HG02884 (cell line): Measurements from ENCODE around the gene CRYBG1.

Source experiments
- ATAC-seq: cut with Tn5 transposase; IDR thresholded peaks from one replicate; pipeline ENCODE4 v1.9.1; 2021; ENCODE audit warnings: mild to moderate bottlenecking, moderate library complexity; ENCODE audit not compliant: unreplicated experiment

Gene CRYBG1

GRCh38 chr6:106456756-106457155, 96.2 kb downstream of the CRYBG1 start:
- no peak for ATAC-seq

- ATAC-seq: no peak
Observed at GRCh38 chr6:106458021-106458986, 97.8 kb downstream of the CRYBG1 start.

- ATAC-seq: no peak
Observed at GRCh38 chr6:106460481-106460880, 100.0 kb downstream of the CRYBG1 start.

DNA sequence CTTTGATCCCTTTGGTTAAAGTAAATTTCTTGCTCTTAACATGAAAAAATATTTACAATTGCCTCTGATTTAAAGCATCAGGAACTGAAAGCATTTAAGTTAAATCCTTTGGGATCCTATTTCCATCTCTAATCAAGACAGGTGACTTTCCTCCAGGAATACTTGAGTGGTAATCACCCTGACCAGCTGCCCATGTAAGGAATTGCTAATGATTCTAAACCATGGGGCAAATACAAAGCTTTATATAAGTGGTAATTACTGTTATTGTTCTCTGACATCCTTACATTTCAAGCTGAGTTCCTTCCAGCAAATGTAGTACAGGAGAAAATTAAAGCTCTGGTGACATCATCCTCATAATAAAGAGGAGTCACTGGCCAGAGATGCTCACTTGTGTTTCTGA, 100.6 kb downstream of the CRYBG1 start:
- ATAC-seq: no peak

DNA sequence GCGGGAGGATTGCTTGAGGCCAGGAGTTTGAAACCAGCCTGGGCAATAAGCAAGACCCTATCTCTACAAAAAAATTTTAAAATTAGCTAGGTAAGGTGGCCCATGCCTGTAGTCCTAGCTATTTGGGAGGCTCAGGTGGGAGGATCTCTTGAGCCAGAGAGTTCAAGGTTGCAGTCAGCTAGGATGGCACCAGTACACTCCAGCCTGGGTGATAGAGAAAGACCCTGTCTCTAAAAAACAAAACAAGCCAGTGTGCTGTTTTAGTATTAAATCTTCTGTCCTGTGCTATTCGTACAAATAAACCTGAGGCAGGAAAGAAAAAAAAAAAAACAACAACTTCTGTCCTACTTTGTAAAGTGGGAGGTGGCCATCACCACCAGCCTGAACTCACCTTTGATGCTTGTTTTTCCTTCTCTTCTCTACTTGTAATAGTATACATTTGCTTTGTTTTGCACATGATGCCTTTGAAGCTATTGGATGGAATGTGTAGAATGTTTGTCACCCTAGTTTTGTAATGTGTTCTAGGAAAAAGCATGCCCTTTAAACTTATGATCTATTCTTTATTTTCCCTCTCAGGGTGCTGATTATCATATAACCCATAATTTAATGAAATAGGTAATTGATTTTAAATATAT, 102.5 kb downstream of the CRYBG1 start:
- no peak for ATAC-seq

GRCh38 chr6:106466211-106466610, 105.7 kb downstream of the CRYBG1 start:
- ATAC-seq: no peak

GRCh38 chr6:106468935-106469334, 108.4 kb downstream of the CRYBG1 start:
- ATAC-seq: no peak

DNA sequence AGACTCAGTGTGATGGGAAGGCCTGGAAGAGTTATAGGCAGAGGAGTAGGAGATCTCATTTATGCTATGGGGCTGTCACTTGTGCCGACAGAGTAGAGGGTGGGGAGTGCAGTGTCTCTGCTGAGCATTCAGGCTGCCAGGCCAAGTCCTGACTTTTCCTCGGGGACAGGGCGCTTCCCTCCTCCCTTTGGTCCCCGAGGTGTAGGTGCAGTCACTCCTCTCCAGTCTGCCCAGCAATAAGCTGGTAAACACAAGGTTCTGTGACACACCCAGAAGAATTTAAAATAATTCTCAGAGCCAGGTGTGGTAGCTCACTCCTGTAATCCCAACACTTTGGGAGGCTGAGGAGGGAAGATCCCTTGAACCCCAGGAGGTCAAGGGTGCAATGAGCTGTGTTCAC, 109.4 kb downstream of the CRYBG1 start:
- ATAC-seq: no peak

DNA sequence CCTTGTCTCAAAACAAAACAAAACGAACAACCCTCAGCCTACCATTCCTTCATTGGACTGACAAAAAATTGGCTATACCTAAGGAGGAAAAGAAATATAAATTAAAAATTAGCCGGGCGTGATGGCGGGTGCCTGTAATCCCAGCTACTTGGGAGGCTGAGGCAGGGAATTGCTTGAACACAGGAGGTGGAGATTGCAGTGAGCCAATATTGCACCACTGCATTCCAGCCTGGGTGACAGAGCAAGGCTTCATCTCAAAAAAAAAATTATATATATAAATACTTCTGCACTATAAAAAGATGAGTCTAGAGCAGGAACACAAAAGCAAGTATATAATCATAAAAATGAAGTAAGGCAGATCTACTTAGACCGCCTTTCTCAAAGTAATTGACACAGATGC, 109.8 kb downstream of the CRYBG1 start:
- ATAC-seq: no peak

- ATAC-seq: no peak
Observed at GRCh38 chr6:106470811-106471210, 110.3 kb downstream of the CRYBG1 start.

DNA sequence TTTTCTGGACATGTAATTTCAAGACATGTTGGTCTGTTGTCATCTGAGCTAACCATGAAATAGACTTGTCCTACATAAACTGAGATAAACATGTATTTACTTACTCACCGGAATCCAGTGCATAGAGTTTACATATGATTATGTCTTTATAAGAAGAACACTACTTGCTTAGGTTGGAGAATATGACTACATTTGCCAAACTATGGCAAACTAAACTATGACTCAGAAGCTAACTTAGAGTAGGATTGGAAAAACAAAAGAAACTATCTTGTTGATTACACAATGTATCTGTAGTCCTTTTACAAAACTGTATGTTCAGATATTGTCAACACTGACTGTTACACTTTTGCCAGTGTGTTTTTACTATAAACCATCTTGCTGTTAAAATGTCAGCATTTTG, 113.3 kb downstream of the CRYBG1 start:
- ATAC-seq: no peak

DNA sequence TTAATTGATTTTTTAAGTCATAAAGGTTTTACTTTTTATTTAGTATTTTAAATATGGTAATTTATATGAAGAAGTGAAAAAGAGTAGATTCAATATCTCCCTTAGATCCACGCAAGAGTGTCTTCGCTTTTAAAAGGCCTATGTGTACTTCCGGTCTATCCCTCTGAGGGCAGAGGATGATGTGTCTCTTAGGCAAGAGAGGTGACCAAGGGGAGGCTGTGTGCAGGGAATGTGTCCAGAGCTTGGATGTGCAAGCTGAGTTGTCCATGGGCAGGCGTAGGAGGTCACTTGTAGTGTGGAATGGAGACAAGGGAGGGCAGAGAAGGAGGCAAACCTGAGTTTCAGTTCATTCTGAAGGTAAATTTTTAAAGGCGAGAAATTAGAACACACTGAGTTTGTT, 113.9 kb downstream of the CRYBG1 start:
- no peak for ATAC-seq

- no peak for ATAC-seq
Observed at GRCh38 chr6:106475284-106475683, 114.8 kb downstream of the CRYBG1 start.

DNA sequence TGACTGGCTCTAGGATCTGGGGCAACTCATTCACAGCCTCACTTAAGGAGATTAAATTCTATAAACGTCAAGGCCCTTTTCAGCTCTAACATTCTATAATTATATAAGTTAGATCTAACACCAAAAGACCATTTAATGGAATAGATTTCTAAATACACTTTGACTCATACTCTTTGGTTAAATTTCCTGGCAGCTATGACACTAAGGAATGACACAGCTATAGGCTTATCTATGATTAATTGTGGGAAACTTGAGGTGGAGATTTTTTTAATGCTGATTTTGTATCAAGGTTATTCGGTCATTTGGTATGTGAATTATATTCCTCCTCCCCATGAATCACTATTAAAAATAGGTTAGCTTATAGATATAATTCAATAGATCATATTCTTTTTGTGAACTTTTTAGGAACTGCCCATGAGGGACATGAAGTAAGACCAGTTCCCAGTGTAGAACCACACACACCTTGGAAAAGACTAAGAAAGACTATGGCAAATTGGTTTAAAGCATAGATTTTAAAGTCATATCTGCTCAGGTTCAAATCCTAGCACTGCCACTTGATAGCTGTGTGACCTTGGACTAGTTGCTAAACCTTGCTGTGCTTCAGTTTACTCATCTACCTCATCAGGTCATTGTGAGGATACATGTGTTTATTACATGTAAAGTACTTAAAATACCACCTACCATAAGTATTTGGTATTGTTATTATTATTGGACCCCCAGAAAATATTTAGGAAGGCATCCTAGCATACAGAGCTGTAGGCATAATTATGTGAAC, 116.0 kb downstream of the CRYBG1 start:
- ATAC-seq: no peak

- no peak for ATAC-seq
Observed at GRCh38 chr6:106477146-106477545, 116.6 kb downstream of the CRYBG1 start.

GRCh38 chr6:106477790-106478189, 117.3 kb downstream of the CRYBG1 start:
- ATAC-seq: no peak

GRCh38 chr6:106486236-106486635, 125.7 kb downstream of the CRYBG1 start:
- no peak for ATAC-seq

- no peak for ATAC-seq
Observed at GRCh38 chr6:106488494-106489370, 128.2 kb downstream of the CRYBG1 start.

DNA sequence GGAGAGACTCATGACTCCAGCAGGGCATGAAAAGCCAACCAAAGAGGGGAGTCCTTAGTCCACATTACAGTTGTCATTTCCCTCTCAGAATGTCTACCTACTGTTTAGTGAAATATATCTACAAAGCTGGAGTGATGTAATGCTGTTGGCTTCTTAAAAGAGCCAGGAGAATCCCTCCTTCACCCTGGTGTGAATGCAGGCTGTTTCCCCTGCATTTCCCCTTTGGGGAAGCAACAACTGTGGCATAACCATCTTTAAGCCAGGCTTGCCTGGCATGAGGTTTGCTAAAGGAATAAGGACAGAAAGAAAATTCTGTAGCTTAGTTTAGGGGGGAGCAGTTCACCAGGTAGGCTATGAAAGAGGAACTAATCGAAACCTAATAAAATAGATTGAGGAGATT, 129.5 kb downstream of the CRYBG1 start:
- ATAC-seq: no peak

DNA sequence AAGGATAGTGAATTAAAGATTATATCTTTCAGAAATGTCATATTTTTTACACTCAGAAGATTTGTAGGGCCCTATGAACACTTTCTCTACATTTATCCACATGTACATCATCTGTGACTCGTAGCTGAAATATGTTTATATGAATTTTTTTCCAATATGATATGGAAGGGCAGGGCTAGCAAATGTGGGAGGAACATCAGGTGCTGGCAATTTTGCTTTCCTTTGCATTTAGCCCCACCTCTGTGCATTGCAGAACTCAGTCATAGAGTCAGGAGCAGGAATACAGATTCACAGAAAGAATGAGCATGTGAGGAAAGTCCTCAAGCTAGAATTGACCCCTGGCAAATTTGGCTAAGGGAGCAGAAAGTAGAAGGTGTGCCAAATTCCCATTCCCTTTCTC, 129.9 kb downstream of the CRYBG1 start:
- no peak for ATAC-seq

DNA sequence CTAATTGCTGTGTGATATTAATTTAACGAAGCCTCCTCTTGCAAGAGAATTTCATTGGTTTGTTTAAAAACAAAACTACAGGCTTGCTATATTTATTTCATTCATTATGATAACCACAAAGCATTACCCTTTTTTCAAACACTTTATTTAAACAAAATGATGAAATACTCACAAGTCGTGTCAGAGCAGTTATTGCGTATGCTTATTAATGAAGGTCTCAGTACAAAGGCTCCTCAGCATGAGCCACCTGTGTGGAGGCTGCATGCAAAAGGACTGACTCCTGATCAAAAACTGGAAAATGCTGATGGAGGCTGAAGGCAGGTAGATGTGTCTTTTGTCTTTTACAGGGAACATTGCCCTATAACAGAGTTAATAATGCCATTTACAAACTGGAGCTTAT, 130.5 kb downstream of the CRYBG1 start:
- no peak for ATAC-seq
